OCI-LY7 (cell line): ENCODE results near the gene TBX5.

Experiments
- CTCF ChIP-seq: fragments of 200-600 bp; sonication (generic); conservative IDR thresholded peaks from 2 replicates; pipeline ENCODE4 v1.5.1; 2014; ENCODE audit warnings: mild to moderate bottlenecking, antibody characterized with exemption, low read length, moderate library complexity, mixed read lengths
- EZH2phosphoT487 ChIP-seq: fragments of 200-600 bp; sonication (generic); IDR thresholded peaks from 2 replicates; pipeline ENCODE4 v1.6.1; 2018; ENCODE audit warnings: low read depth, borderline replicate concordance, mild to moderate bottlenecking, mixed run types, antibody characterized with exemption, low read length, moderate library complexity, mixed read lengths

- TF ChIP-seq CTCF (no peak), EZH2phosphoT487 (no peak)
Observed at GRCh38 chr12:114407842-114408411, 2.0 kb upstream of the TBX5 start.
